BJ (cell line): Measurements from ENCODE around the gene BIN2. TPM values are rescaled to one million over a fixed set of nuclear protein-coding genes. Genes with fewer than 3 reads are reported as not detected.

ENCODE experiments used
- CTCF ChIA-PET: fragments of 350-600 bp; formaldehyde crosslinking; extraction: SDS; loops from one replicate; lab custom pipeline; 2021; ENCODE audit warnings: antibody characterized with exemption, inconsistent platforms; lab: Yijun Ruan, JAX
- POLR2A ChIA-PET: fragments of 300-600 bp; sonication (Branson Sonifier 250); formaldehyde crosslinking; extraction: SDS; loops from one replicate; lab custom pipeline; 2021; ENCODE audit warnings: antibody characterized with exemption; lab: Charles Lee
- DNase-seq: peaks from one replicate; pipeline ENCODE4 v3.0.0-alpha.2; 2011; ENCODE audit warnings: low read depth
- H3K27me3 ChIP-seq: 2 replicates; pipeline ENCODE4 v1.6.0; 2011; ENCODE audit warnings: low read length; ENCODE audit not compliant: control insufficient read depth, insufficient read depth
- H3K36me3 ChIP-seq: 2 replicates; pipeline ENCODE4 v1.5.1; 2011; ENCODE audit warnings: low read length; ENCODE audit not compliant: control insufficient read depth, insufficient read depth
- H3K4me3 ChIP-seq: 2 replicates; pipeline ENCODE4 v1.5.1; 2011; ENCODE audit warnings: low read depth, mild to moderate bottlenecking, control low read depth, low read length
- CTCF ChIP-seq: IDR thresholded peaks from 2 replicates; pipeline ENCODE4 v1.5.1; 2011; ENCODE audit warnings: low read depth, mild to moderate bottlenecking, control low read depth, inconsistent platforms, low read length, moderate library complexity; ENCODE audit not compliant: insufficient read depth
- polyA plus RNA-seq: library from polyadenylated mRNA; depleted of rRNA; stranded (reverse); fragments of >200 nt; gene quantifications from 2 replicates; pipeline ENCODE4 v1.2.3, GENCODE V29; 2011

BIN2 gene
- polyA plus RNA-seq, 1 experiment = not detected

DNA sequence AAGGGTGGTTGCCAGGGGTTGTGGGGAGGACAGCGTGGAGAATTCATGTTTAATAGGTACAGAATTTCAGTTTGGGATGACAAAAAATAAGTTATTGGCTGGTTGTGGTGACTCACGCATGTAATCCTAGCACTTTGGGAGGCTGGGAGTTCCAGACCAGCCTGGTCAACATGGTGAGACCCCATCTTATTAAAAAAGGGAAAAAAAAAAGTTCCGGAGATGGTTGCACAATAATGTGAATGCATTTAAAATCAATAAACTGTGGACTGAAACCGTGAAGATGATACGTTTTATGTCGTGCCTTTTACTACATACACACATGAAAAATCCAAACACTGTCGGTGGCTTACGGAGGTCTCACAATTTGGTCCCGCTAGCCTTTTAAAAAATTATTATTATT is 46.7 kb upstream of the BIN2 start:
- Histone ChIP-seq H3K27me3 (no peaks in the 10 kb centered on the region), H3K36me3 (no peaks in the 10 kb centered on the region; the same call in 1 of the 2 replicates), H3K4me3 (no peak overlapping the region)
- no peak for TF ChIP-seq CTCF
- POLR2A ChIA-PET = no interaction called here
- CTCF ChIA-PET = interaction anchor here (1.3 kb wide), 1 partner anchor 19 kb away, joined by 3 read pairs; no protein-coding TSS in a partner anchor
- no peak for DNase-seq

DNA sequence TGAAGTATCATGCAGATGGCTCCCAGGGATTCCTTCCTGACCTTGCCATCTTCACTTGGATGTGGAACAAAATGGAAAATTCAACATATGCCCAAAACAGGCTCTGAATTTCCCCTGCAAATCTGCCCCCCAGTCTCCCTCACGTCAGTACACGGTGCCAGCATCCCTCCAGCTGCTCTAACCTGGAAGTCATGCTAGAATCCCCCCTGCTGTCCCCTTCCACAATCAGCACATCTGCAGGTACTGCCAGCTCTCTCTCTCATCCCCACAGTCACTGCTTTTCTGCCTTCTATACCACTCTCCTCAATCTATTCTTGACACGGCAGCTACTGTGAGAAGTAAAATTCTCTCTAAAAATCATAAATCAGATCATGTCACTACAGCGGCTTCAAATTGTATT is 45.6 kb upstream of the BIN2 start:
- no peaks in the 10 kb centered on the region for H3K27me3 ChIP-seq
- no peak for TF ChIP-seq CTCF
- CTCF ChIA-PET = no interaction called here
- H3K4me3 ChIP-seq = no peak overlapping the region
- peaks cover 1% of the 10 kb centered on the region; the same call in 1 of the 2 replicates for H3K36me3 ChIP-seq
- POLR2A ChIA-PET = no interaction called here
- no peak for DNase-seq

- no peak overlapping the region for H3K4me3 ChIP-seq
- DNase-seq = no peak
- H3K36me3 ChIP-seq = peaks cover 1% of the 10 kb centered on the region; the same call in 1 of the 2 replicates
- no peaks in the 10 kb centered on the region for H3K27me3 ChIP-seq
- POLR2A ChIA-PET = no interaction called here
- CTCF ChIA-PET = no interaction called here
- TF ChIP-seq CTCF = no peak
Measured at GRCh38 chr12:51368640-51369517, 44.9 kb upstream of the BIN2 start.

GRCh38 chr12:51365276-51365675 is 41.3 kb upstream of the BIN2 start:
- POLR2A ChIA-PET = no interaction called here
- CTCF ChIA-PET = interaction anchor here (1.5 kb wide), 1 partner anchor 15 kb away, joined by 5 read pairs; no protein-coding TSS in a partner anchor
- H3K27me3 ChIP-seq = no peaks in the 10 kb centered on the region
- no peak for DNase-seq
- no peak for TF ChIP-seq CTCF
- no peak overlapping the region for H3K4me3 ChIP-seq
- H3K36me3 ChIP-seq = peaks cover 4% of the 10 kb centered on the region

GRCh38 chr12:51364001-51364400 is 40.0 kb upstream of the BIN2 start:
- ChIA-PET POLR2A (no interaction called here), CTCF (interaction anchor here (1.5 kb wide), 1 partner anchor 14 kb away, joined by 5 read pairs; no protein-coding TSS in a partner anchor)
- no peak for DNase-seq
- Histone ChIP-seq H3K27me3 (no peaks in the 10 kb centered on the region), H3K4me3 (no peak overlapping the region), H3K36me3 (peaks cover 4% of the 10 kb centered on the region)
- TF ChIP-seq CTCF = no peak
